PC-3 (cell line): ENCODE results near the gene PTH1R. TPM values are rescaled to one million over a fixed set of nuclear protein-coding genes. Genes with fewer than 3 reads are reported as not detected.

Source experiments
- ATAC-seq: fragments of 200-7000 bp; cut with Tn5 transposase; 2 replicates; pipeline ENCODE4 v1.9.1; 2020; ENCODE audit warnings: mild to moderate bottlenecking, moderate library complexity
- BruUV-seq: library from RNA; stranded (reverse); fragments of 400-500 nt; replicated peaks from 2 replicates; lab custom pipeline; 2021; lab: Mats Ljungman, UMichigan
- CTCF ChIA-PET: fragments of 300-600 bp; sonication (Branson Sonifier 250); formaldehyde crosslinking; loops from one replicate; lab custom pipeline; 2022; ENCODE audit warnings: antibody characterized with exemption; lab: Charles Lee
- POLR2A ChIA-PET: fragments of 300-600 bp; sonication (Branson Sonifier 250); formaldehyde crosslinking; loops from one replicate; lab custom pipeline; 2022; ENCODE audit warnings: antibody characterized with exemption; ENCODE audit not compliant: unreplicated experiment; lab: Charles Lee
- DNase-seq: peaks from one replicate; pipeline ENCODE4 v3.0.0-alpha.2; 2015
- H2AFZ ChIP-seq: fragments of 300-600 bp; sonication (generic); 2 replicates; pipeline ENCODE4 v1.6.0; 2016; ENCODE audit warnings: antibody characterized with exemption, low read length
- H3F3A ChIP-seq: fragments of 300-600 bp; sonication (generic); one replicate; pipeline ENCODE4 v1.6.0; 2017; ENCODE audit warnings: antibody characterized with exemption, low read length, control low read depth, mild to moderate bottlenecking; ENCODE audit not compliant: unreplicated experiment
- H3K27ac ChIP-seq: fragments of 300-600 bp; sonication (generic); 2 replicates; pipeline ENCODE4 v1.5.1; 2016; ENCODE audit warnings: mild to moderate bottlenecking, low read length
- H3K27me3 ChIP-seq: fragments of 300-600 bp; sonication (generic); 2 replicates; pipeline ENCODE4 v1.6.1; 2016; ENCODE audit warnings: low read length, mixed read lengths
- H3K36me3 ChIP-seq: fragments of 300-600 bp; sonication (generic); 2 replicates; pipeline ENCODE4 v1.6.1; 2016; ENCODE audit warnings: low read depth, mixed run types, low read length, mixed read lengths
- H3K4me1 ChIP-seq: fragments of 300-600 bp; sonication (generic); 2 replicates; pipeline ENCODE4 v1.5.1; 2016; ENCODE audit warnings: low read length; ENCODE audit not compliant: insufficient read depth
- H3K4me2 ChIP-seq: fragments of 300-600 bp; sonication (generic); 2 replicates; pipeline ENCODE4 v1.6.0; 2016; ENCODE audit warnings: low read length
- H3K4me3 ChIP-seq: fragments of 300-600 bp; sonication (generic); 2 replicates; pipeline ENCODE4 v1.5.1; 2016; ENCODE audit warnings: mild to moderate bottlenecking, low read length, mixed read lengths
- H3K79me2 ChIP-seq: fragments of 300-600 bp; sonication (generic); 2 replicates; pipeline ENCODE4 v1.6.1; 2017; ENCODE audit warnings: low read length, mixed read lengths
- H3K9ac ChIP-seq: fragments of 300-600 bp; sonication (generic); 2 replicates; pipeline ENCODE4 v1.6.0; 2016; ENCODE audit warnings: mild to moderate bottlenecking, low read length
- H3K9me2 ChIP-seq: fragments of 300-600 bp; sonication (generic); replicated peaks from 2 replicates; pipeline ENCODE4 v1.6.1; 2016; ENCODE audit warnings: mixed run types, low read length, mixed read lengths
- H3K9me3 ChIP-seq: fragments of 300-600 bp; sonication (generic); 2 replicates; pipeline ENCODE4 v1.6.1; 2016; ENCODE audit warnings: low read length, mixed read lengths
- H4K20me1 ChIP-seq: fragments of 300-600 bp; sonication (generic); 2 replicates; pipeline ENCODE4 v1.6.1; 2016; ENCODE audit warnings: low read length, mixed read lengths
- EZH2 ChIP-seq: fragments of 300-600 bp; sonication (generic); IDR thresholded peaks from one replicate; pipeline ENCODE4 v1.6.1; 2017; ENCODE audit warnings: antibody characterized with exemption, mild to moderate bottlenecking, low read length; ENCODE audit not compliant: unreplicated experiment
- EZH2phosphoT487 ChIP-seq: fragments of 300-600 bp; sonication (generic); IDR thresholded peaks from 2 replicates; pipeline ENCODE4 v1.6.1; 2018; ENCODE audit warnings: mild to moderate bottlenecking, antibody characterized with exemption, low read length, borderline replicate concordance
- intact Hi-C: fragments of 100-400 bp; cut with micrococcal nuclease; formaldehyde crosslinking; loops from 2 replicates; pipeline ENCODE4 v1.9.0; 2023
- total RNA-seq: library from RNA; depleted of rRNA; stranded (reverse); fragments of >200 nt; gene quantifications from 2 replicates; pipeline ENCODE4 v1.2.3, GENCODE V29; 2014
- TF ChIP-seq, protein P1 (sequence below): fragments of 300-600 bp; sonication (generic); conservative IDR thresholded peaks from 2 replicates; pipeline ENCODE4 v1.5.1; 2017; ENCODE audit warnings: antibody characterized with exemption, low read depth, mild to moderate bottlenecking, low read length

PTH1R gene
- total RNA-seq, 1 experiment from 2014 or later: not detected

DNA sequence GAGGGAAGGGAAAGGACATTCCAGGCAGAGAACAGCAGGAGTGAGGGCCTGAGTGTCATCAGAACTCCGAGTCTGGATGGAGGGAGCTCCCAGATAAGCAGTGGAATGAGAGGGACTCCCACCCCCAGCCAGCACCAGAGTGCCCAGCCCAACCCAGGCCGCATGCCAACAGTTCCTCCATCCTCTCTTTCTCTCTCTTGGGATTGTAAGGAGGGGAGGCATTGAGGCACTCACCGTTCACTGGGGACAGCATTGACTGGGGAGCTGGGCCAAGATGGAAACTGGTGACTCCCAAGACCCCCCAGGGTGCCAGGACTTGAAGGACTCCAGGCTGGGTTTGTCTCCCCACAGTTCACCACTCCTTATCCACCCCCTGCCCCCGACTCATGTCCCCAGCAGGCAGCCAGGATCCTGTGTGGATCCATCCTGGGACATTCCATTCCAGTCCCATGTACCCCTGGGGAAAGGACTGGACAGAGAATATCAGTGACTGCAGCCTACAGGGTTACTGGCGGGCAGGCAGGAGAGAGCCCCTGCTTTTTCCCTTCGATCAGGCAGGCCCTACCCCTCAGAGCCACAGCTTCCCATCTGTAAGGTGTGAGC, 15.7 kb downstream of the PTH1R start:
- no peaks in the 10 kb centered on the region for H3K27me3 ChIP-seq
- H3K36me3 ChIP-seq: no peaks in the 10 kb centered on the region
- no peak overlapping the region for H3K4me3 ChIP-seq
- H4K20me1 ChIP-seq: no peaks in the 10 kb centered on the region
- no peak overlapping the region for H3K9ac ChIP-seq
- H2AFZ ChIP-seq: peak overlapping the region; percentile 87; the same call in 1 of the 2 replicates
- TF ChIP-seq EZH2phosphoT487 (no peak), EZH2 (no peak)
- TF ChIP-seq, protein P1, sequence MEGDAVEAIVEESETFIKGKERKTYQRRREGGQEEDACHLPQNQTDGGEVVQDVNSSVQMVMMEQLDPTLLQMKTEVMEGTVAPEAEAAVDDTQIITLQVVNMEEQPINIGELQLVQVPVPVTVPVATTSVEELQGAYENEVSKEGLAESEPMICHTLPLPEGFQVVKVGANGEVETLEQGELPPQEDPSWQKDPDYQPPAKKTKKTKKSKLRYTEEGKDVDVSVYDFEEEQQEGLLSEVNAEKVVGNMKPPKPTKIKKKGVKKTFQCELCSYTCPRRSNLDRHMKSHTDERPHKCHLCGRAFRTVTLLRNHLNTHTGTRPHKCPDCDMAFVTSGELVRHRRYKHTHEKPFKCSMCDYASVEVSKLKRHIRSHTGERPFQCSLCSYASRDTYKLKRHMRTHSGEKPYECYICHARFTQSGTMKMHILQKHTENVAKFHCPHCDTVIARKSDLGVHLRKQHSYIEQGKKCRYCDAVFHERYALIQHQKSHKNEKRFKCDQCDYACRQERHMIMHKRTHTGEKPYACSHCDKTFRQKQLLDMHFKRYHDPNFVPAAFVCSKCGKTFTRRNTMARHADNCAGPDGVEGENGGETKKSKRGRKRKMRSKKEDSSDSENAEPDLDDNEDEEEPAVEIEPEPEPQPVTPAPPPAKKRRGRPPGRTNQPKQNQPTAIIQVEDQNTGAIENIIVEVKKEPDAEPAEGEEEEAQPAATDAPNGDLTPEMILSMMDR: no peak
- no peaks in the 10 kb centered on the region for H3K79me2 ChIP-seq
- intact Hi-C loops: no loop called here
- H3K4me2 ChIP-seq: peak overlapping the region; percentile 88
- H3K4me1 ChIP-seq: peaks cover 4% of the 10 kb centered on the region; the same call in 1 of the 2 replicates
- BruUV-seq: no TSS peak
- H3K9me2 ChIP-seq: no peaks in the 10 kb centered on the region
- ATAC-seq (no peak), DNase-seq (no peak)
- ChIA-PET POLR2A (interaction anchor here (0.6 kb wide), 1 partner anchor 489 kb away, joined by 3 read pairs; no protein-coding TSS in a partner anchor), CTCF (no interaction called here)
- no peaks in the 10 kb centered on the region for H3F3A ChIP-seq
- no peaks in the 10 kb centered on the region for H3K9me3 ChIP-seq
- H3K27ac ChIP-seq: no peak overlapping the region

DNA sequence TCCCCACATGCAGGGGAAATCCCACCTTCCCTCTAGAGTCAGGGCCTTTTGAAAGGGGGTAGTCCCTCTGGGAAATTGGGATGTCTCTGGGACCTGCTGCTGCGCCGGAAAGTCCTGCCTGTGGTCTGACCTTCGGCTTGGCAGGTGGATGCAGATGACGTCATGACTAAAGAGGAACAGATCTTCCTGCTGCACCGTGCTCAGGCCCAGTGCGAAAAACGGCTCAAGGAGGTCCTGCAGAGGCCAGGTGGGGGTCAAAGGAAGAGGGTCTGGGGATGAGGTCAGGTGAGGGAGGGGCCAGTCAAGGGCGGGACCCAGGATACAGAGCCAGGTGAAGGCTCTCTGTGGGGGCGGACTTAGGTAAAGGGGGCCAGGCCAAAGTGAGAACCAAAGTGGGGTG, 16.2 kb downstream of the PTH1R start:
- Histone ChIP-seq H3K9me3 (no peaks in the 10 kb centered on the region), H3K4me2 (no peak overlapping the region), H3K9ac (no peak overlapping the region), H3F3A (no peaks in the 10 kb centered on the region), H3K4me3 (no peak overlapping the region), H3K36me3 (no peaks in the 10 kb centered on the region), H2AFZ (no peak overlapping the region), H3K27me3 (no peaks in the 10 kb centered on the region), H3K79me2 (no peaks in the 10 kb centered on the region), H3K4me1 (peaks cover 4% of the 10 kb centered on the region; the same call in 1 of the 2 replicates), H3K9me2 (no peaks in the 10 kb centered on the region), H4K20me1 (no peaks in the 10 kb centered on the region), H3K27ac (no peak overlapping the region)
- intact Hi-C loops: loop anchor here (2.0 kb wide), 1 partner anchor 27 kb away; no protein-coding TSS in a partner anchor
- DNase-seq (no peak), ATAC-seq (no peak)
- TF ChIP-seq EZH2: no peak
- TF ChIP-seq, protein P1: no peak
- no peak for TF ChIP-seq EZH2phosphoT487
- ChIA-PET POLR2A (no interaction called here), CTCF (no interaction called here)
- no TSS peak for BruUV-seq

DNA sequence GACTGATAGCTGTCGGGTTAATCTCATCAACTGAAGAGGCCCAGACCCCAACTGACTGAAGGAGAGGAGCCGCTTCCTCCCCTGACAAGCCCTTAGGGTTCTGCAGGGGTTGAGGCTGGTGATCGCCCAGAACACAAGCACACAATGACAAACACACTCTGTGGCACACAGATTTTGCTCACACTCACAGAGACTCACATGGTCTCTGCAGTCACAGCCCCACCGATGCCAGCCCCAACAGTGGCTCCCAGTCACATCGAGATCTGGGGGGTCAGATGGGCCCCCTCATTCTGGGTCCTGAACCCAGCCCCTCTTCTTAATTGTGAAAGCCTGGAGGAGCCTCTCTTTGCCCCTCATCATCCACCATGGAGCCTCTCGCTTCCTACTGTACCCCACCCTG, 16.7 kb downstream of the PTH1R start:
- H3K4me2 ChIP-seq: no peak overlapping the region
- no peak overlapping the region for H3K27ac ChIP-seq
- no peak overlapping the region for H3K9ac ChIP-seq
- DNase-seq: no peak
- peaks cover 4% of the 10 kb centered on the region; the same call in 1 of the 2 replicates for H3K4me1 ChIP-seq
- no peaks in the 10 kb centered on the region for H3K27me3 ChIP-seq
- H3K36me3 ChIP-seq: no peaks in the 10 kb centered on the region
- H3K9me2 ChIP-seq: no peaks in the 10 kb centered on the region
- no peaks in the 10 kb centered on the region for H3K9me3 ChIP-seq
- POLR2A ChIA-PET: no interaction called here
- TF ChIP-seq EZH2phosphoT487 (no peak), EZH2 (no peak)
- TF ChIP-seq, protein P1: no peak
- no peak overlapping the region for H2AFZ ChIP-seq
- CTCF ChIA-PET: no interaction called here
- intact Hi-C loops: loop anchor here (2.0 kb wide), 1 partner anchor 27 kb away; no protein-coding TSS in a partner anchor
- ATAC-seq: no peak
- no TSS peak for BruUV-seq
- no peak overlapping the region for H3K4me3 ChIP-seq
- H3K79me2 ChIP-seq: no peaks in the 10 kb centered on the region
- H3F3A ChIP-seq: no peaks in the 10 kb centered on the region
- H4K20me1 ChIP-seq: no peaks in the 10 kb centered on the region
